Middle frontal gyrus (tissue), 1 donor: ENCODE measurements around the gene WDR3.

Source experiments
- DNase-seq: peaks from one replicate; pipeline ENCODE4 v3.0.0-alpha.2; 2015; ENCODE audit warnings: low spot score; ENCODE audit errors: extremely low spot score

The WDR3 gene

DNA sequence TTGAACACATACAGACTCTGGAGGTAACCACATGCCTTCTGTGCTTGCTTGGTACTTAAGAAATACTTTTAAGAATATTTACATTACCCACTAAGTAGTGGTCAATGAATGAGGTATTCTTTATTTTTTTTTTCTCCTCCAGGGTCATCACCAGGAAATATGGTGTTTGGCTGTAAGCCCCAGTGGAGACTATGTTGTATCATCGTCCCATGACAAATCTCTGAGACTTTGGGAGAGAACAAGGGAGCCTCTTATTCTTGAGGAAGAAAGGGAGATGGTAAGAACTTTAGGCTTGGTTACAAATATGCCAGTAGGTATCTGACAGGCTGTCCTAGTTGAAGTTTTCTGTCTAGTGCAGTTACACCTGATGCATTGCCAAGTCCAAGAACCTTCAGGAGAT is 22.8 kb downstream of the WDR3 start:
- DNase-seq = no peak

DNA sequence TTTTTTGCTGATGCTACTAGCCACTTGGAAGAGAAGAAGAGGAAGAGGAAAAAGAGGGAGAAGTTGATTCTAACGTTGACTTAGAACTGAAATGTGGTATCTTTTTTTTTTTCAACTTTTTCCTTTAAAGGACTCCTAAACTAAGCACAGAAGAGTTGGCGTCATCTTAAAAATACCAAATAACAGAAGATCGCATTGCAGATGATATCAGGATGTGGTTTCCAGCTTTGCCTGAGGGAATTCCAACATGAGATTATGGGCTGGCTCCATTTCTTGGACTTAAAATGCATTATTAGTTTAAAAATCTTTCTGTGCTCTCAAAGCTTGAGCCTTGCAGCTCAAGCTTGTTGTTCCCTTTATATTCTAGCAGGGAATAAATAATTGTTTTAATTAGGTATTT is 29.8 kb downstream of the WDR3 start:
- DNase-seq = no peak

DNA sequence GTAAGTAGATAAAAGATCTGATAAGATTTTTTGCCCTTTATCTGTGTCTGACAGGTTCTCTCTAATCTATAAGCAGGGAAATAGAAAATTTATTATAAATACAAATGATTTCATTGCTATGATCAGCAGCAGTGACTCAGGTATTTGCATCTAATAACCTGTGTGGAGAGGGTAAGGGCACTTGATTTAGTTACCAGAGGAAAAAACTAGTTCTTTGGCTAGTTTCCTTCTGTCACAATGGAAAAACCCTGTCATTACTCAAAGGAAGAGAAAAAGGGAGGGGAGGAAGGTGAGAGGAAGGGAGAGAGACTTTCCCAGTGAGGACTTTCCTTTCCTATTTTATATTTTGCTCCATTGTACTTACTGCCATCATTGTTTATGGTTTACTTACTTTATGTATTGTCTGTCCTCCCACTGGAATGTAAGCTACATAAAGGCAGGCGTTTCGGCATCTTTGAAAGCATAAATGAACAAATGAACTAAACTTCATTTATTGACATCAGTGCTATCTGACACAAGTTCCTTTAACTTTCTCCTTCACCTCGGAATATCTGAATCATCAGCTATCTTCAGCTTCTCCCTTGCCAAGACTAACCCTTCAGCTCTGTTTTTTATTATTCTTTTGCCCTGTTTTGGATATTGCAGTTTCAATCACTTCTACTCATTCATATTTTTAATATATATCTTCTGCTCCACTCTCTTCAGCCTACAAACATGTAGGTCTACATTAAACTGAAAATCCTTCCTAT is 34.9 kb downstream of the WDR3 start:
- DNase-seq = no peak

DNA sequence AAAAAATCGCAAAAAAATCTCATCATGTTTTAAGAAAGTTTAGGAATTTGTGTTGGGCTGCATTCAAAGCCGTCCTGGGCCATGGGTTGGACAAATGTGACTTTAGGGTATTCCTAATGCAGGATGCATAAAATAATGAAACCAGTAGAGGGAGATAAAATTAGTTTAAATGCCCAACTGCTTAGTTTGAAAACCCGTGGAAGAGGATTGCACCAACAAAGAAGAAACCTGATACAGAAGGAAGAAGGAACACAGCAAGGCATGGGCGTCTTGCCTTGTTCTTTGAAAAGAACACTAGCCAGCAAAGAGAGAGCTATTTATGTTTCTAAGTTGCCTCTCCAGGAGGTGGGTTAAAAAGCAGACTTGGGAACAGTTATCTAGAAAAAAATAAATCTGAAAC is 37.9 kb downstream of the WDR3 start:
- peak; percentile 6 for DNase-seq

DNA sequence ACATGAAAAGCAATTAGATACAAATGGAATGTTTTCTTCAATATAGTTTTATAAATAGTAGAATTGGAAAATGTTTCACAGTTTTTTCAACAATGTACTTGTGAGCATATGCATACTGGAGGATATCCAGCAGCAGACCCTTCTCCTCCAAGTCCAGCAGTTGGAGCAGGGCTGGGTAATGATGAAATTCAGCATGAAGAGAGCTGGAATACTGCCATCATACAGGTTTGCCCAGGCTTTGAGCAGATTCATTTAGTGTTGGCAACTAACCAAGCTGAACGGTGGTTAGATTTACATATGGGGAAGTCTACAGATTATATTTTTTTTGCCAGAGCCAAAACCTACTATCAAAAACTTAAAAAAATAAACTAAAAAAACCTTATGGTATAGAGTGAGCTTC is 38.3 kb downstream of the WDR3 start:
- DNase-seq = no peak

DNA sequence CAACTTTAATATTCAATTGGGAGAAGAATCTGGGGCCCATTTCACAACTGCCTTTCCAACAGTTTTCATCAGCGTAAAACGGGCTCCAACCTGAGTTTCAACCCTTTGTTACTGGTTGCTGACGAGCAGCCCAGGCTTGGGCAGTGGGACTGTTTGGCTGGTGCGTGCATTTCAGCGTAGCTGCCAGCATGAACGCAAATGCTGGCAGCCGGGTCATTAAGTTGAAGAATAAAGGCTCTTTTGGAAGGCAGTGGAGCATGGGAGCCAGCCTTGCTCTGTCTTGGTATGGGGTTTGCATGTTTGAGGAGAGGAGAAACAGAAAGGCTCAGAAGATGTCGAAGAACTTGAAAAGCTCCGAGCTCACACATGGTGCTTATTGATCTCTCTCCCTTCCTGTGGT is 40.7 kb downstream of the WDR3 start:
- no peak for DNase-seq

DNA sequence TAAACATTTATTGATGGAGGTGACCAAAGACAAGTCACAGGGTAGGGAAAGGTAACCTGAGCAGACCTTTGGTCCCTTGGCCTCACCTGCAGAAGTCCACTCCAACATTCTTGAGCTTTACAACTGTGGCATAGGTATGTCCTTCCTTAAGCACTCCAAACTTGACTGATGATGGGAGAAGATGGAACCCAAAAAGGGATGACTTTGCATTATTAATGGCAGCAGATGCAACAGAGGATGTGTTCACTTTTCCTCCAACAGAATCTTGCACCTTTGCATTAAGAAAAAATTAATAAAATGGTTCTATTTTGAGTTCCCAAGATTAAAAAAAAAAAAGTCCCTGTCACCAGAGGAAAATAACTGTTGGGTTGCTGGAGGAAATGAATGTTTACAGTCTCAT is 42.2 kb downstream of the WDR3 start:
- no peak for DNase-seq

DNA sequence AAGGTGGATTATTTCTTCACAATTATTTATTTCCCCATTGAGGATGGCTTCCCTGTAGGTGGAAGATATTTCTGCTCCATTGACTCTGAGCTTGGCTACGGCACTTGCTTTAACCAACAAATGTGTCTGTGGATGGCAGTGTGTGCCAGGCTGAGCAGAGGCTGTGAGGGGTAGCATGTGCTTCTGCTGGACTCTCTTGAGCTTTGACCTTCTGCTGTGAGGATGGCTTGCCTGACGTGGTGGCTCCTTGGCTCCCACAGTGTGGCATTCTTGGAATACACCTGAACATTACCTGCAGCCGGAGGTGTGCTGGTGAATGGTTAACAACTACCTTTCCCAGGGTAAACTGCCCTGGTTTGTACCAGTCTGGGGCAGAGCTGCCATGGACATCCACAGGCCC is 46.8 kb downstream of the WDR3 start:
- no peak for DNase-seq

DNA sequence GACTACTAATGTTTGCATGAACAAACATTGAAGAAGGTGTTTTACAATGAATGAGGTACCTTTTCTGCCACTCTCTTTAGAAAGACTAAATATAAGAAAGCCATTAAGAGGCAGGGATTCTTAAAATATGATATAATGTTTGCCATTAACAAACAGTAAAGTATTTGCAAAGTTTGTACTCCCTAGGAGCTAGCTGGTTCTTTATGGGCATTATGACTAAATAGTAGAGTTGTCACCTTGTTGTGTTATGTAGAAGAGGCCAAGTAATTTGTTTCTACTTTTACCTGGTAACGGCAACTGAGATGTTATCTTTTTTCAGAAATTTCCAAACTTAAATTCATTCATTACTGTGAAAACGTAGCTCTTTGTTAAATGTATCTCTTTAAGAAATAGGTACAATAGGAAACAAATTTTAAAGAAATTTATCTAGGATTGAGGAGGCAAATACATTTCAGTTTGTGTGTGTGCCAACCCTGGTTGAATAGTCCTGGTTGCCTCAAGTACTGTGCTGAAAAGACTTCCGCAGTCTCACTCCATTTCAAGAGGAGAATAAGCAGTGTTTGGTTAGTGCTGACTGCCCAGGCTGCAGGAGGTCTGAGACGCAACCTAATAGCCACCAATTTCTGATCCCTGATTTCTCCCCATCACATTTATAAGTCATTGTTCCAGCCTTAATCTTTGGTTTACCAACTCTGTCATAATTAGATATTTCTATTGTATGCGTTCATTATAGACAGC is 52.1 kb downstream of the WDR3 start:
- no peak for DNase-seq

DNA sequence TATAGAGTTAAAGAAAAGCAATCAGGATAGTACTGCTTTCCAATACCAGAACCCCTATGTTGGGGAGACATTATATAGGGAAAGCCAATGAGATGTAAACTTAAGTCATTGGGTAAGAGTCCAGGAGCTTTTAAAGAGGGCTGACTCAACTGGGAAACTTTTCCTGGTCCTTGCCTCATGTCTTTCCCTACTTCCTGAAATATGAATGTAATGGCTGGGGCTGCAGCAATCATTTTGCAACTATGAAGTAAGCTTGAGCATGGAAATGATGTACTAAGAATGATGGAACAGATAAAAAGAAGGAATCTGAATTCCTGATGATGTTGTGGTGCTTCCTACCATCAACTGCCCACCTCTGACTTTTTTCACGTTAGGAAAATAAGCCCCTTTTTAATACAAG is 55.7 kb downstream of the WDR3 start:
- DNase-seq = no peak

DNA sequence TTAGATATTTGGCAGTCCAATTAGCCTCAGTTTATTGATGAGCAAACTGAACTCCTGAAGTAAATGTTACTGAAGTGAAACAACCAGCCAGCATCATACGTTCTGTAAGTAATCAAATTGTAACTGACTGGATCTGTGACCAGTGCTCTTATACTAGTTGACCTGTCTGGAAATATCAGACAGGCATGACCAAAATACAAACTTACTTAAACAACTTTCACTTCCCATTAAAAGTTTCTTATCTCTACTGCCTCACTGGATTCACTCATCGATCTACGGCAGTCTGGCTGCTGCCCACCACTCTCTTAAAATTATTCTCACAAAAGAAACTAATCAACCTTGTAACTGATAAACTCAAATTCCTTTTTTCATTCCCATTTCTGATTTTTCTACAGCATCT is 56.4 kb downstream of the WDR3 start:
- DNase-seq = no peak

DNA sequence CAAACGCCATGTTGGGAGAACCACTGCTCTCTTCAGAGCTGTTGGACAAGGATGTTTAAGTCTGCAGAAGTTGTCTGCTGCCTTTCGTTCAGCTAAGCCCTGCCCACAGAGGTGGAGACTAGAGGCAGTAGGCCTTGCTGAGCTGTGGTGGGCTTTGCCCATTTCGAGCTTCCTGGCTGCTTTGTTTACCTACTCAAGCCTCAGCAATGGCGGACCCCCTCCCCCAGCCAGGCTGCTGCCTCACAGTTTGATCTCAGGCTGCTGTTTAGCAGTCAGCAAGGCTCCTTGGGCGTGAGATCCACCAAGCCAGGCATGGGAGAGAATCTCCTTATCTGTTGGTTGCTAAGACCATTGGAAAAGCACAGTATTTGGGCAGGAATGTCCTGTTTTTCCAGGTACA is 74.8 kb downstream of the WDR3 start:
- DNase-seq = no peak

DNA sequence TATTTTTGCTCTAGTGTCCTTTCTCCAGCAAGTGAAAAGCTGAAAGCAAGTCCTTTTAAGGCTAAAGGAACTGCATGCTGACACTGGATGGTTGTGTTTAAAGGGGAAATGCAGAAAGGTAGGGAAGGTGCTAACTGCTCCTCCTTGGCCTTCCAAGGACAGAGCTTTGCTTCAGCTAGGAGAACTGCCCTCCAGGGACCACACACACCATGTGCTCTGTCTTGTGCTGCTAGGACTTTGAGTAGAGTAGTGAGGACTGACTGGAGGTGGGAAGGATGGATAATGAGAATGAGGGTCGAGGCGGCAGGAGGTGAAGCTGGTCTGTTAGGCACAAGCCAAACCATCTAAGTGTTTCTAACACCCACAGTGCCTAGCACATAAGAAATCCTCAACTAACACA is 77.9 kb downstream of the WDR3 start:
- DNase-seq = no peak

DNA sequence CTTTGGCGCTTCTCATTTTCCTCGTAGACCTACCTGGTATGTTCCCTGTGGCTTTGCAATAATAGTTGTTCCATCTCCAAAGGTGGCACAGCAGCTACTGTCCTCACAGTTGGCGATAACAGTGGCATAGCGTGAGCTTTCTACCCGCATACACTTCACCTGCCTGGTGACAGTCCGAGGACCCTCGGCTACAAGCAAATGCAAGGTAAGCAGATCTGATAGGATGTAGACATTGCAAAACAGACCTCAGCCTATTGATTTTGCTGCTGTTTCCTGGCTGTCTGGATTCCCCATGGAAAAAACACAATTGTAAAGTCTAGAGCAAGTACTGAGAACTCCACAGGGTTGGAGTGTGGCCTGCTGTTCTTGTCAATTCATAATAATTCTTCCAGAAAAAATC is 78.5 kb downstream of the WDR3 start:
- DNase-seq = no peak

DNA sequence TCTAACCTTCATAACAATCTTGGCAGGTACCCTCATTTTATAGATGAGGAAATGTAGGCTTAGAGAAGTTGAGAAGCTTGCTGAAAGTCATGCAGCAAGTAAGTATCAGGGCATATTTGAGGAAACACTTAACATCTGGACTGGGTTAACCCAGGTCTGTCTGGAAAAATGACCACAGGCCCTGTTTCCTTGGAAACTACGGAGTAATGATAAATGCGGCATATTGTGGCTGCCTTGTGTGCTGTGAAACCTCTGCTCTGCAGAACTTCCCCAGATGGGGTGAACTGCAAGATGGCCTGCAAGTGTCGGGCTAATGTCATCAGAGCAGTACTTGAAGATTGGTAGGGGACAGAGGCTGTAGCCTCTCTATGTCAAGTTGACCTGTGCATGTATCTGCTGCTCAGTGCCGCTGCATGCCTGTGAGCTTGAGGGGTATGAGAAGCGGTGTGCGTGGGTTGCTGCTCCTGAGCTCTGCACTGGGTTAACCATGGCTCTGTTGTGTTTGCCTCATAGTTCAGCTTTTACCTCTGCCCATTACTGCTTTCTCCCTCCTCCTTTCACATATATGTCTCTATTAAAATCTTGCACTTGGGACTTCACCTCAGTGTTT is 83.1 kb downstream of the WDR3 start:
- DNase-seq = no peak

DNA sequence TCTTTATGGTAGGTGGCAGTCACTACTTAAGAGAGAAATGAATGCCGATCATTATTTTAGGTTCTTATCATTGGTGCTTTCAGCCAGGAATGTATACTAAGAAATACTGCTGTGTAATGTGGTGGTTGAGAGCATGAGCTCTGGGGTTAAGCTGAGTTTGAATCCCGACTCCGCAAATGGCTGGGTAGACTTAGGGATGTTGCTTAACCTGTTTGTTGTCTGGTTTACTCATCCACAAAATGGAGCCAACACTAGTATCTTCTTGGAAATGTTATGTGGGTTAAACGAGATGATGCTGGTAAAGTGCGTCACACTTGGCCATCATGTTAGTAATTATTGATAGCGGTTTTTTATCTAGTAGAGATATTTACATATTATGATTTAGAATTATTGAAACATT is 83.8 kb downstream of the WDR3 start:
- DNase-seq = no peak

DNA sequence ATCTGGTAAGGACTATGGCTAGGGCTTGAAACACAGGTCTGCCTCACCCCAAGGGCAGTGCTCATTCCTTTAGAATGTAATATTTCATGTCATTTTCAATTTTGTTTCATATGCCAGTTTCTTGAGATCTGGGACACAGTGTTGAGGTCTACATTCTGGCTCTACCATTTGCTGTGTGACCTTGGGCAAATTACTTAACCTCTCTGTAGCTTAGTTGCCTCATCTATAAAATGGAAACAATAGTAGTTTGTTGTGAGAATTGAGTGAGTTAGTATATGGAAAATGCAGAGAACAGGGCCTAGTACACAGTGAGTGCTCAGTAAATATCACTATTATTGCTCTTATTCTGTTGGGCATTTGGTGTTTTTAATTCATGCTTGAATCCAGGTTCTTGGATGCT is 84.4 kb downstream of the WDR3 start:
- no peak for DNase-seq
